GM19043 (cell line): ENCODE results near the gene DTX4.

Experiments used
- ATAC-seq: cut with Tn5 transposase; IDR thresholded peaks from one replicate; pipeline ENCODE4 v1.9.1; 2021; ENCODE audit warnings: low read depth; ENCODE audit not compliant: unreplicated experiment

DTX4 gene

DNA sequence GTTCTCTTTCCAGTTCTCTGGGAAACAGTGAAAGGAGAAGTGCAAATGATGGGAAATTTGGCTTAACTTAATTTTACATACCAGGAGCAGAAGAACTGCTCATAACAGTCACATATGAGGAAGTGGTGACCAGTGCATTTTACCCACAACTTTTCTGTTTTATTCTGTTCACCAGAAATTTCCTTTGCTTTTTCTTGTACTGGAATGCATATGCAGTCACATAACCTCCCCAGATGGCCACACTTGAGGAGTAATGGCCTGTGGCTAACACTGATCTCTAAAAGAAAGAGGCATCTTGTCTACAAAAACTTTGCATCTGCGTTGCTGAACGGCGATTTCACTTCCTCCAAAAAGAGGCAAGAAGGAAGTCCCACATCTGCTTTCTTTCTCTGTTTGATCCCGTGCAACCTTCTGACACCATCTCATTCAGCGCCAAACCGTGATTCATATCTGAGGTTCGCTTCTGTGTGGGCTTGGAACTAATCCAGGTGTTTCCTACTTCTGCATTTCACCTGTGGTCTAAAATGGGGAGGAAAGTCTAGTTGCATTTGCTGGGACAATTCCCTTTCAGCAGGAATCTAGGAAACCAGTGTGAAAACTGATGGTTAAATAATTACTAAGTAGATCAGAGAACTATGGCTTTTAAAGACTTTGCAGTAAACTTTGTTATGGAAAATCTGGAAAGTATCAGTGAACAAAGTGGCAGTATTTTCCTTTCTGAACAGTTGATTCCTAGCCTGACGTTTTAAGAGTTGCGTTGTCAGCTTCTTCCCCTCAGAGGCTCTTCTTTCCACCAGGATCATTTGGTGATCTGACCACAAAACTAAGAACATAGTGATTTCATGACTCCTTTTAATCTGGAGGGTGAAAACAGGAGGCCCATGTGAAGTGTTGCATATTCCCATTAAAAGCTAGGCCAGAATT is 45.0 kb downstream of the DTX4 start:
- peak; percentile 79 for ATAC-seq

DNA sequence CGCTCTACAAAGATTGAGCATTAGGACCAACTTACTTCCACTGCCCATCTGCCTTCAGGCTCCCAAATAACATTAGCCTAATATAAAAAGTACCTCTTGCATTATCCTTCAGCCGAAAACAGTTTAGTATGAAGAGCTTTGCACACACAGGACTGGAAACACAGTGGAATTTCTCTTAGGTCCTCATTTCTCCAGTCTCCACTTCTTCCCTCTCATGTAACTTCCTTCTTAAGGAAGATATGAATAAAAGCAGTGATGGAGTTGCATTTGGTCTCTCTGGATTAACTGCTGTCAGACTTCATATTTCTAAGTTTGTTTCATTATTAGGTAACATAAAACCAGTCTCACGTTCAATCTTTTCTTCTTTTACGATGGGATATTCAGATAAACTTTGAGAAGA is 46.4 kb downstream of the DTX4 start:
- ATAC-seq: no peak

DNA sequence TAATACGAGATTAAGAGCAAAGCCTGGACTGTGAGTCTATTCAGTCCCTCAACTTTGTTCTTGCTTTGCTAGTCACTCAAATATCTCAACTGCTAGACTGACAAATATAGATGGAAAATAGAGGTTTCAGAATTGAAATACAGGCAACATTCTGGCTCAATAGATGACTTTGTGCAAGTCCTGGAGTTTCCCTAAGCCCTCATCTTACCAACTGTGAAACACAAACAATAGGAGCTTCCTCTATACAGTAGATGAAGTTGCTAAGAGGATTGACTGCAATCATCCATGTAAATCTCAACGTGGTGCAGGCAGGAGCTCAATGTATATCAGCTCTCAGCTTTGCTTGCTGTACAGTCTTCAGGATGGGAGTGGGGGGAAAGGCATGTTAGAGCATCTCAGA is 47.0 kb downstream of the DTX4 start:
- no peak for ATAC-seq

DNA sequence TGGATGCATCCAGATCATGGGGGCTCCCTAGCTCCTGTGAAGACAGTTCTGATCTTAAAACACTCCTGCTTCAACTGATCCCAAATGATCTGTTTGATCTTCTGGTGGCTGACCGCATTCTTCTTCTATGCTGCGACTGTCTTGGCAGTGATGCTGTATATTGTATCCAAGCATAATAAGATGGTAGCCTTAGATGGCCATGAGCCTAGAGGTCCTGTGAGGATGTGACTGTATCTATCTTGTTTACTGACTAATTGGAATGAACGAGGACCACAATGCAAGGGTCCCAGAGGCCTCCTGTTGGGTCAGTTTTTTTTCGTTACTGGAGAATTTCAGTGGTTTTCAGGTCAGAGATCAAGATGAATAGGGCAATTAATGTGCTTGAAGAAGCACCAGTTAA is 47.9 kb downstream of the DTX4 start:
- ATAC-seq: no peak

- ATAC-seq: no peak
Measured at GRCh38 chr11:59221441-59221840, 49.5 kb downstream of the DTX4 start.

GRCh38 chr11:59222464-59223060 is 50.6 kb downstream of the DTX4 start:
- ATAC-seq: no peak

DNA sequence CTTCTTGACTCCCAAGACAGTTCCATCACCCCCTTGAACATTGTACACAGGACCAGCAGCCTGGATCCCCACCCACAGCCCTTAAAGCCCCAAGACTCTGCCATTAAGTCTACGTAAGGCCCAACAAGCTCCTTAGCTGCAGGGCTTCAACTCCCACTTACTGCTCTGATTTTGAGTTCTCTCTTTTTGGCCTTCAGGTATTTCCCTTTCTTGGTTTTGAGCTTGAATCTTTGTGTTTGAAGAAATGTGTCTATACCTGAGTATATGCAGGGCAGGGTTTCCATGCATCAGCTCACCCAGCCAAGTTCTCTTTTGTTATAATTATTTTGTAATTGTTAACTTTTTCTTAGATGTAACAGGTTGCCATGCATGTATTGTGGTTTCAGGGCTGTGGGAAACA is 51.2 kb downstream of the DTX4 start:
- ATAC-seq: no peak

- no peak for ATAC-seq
Measured at GRCh38 chr11:59223611-59224010, 51.7 kb downstream of the DTX4 start.

DNA sequence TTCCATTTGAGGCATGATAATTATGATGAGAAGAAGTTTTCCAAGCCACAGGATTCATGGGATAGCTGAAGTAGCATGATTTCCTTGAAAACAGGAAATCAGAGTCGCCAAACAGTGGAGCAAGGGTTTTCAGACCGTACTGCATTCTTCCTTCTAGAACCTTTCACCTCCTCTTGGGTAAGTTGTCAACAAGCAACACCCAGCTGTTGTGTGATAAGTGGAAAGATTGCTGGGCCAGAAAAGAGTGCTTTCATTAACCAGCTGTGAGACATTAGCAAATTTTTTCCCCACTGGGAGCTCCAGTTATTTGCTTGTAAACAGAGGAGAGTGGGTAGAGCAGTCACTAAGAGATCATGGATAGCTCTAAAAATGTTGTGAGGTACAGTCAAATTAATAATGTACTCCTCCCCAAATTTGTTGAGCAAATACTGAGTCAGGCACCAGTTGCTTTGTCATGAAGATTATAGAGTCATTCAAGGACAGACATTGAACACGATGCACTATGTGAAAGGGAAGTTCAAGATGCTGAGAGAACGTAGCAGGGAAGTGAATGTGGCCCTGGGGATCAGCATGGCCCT is 52.5 kb downstream of the DTX4 start:
- ATAC-seq: peak; percentile 28

GRCh38 chr11:59225017-59225416 is 53.1 kb downstream of the DTX4 start:
- peak; percentile 36 for ATAC-seq

GRCh38 chr11:59226396-59226795 is 54.5 kb downstream of the DTX4 start:
- no peak for ATAC-seq

- no peak for ATAC-seq
Measured at GRCh38 chr11:59240322-59240721, 68.4 kb downstream of the DTX4 start.

- ATAC-seq: no peak
Measured at GRCh38 chr11:59243633-59244032, 71.7 kb downstream of the DTX4 start.

- no peak for ATAC-seq
Measured at GRCh38 chr11:59247531-59248227, 75.7 kb downstream of the DTX4 start.

DNA sequence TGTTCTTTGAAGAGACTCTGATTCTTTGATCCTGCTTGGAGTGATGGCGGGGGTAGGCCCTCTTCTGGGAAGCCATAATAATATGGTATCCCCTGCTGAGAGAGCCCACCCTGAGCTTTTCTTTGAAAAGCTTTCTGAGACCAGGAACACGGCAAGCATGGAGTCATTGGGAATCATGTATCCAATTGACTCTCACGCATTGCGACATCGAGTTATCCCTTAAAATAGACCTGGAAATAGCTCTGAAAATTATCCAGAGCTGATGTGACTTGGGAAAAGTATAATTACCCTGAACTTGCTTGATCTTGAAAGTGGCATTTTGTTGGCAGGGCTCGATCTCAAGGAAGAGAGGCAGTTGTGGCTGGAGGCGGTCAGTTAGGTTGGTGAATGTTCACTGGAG is 77.6 kb downstream of the DTX4 start:
- ATAC-seq: no peak

GRCh38 chr11:59253001-59253400 is 81.1 kb downstream of the DTX4 start:
- ATAC-seq: no peak

GRCh38 chr11:59254286-59254685 is 82.4 kb downstream of the DTX4 start:
- no peak for ATAC-seq

- no peak for ATAC-seq
Measured at GRCh38 chr11:59255281-59255680, 83.3 kb downstream of the DTX4 start.
